Transverse colon (tissue), 4 donors: ENCODE results near the gene FAM98C. TPM values are rescaled to one million over a fixed set of nuclear protein-coding genes. Genes with fewer than 3 reads are reported as not detected.

ENCODE experiments used
- DNase-seq: peaks from one replicate; pipeline ENCODE4 v3.0.0-alpha.2; 2019
- H3K27ac ChIP-seq, 4 donors: fragments of 200-600 bp; sonication (generic); 2 replicates each; pipeline ENCODE4 v1.5.1; 2016 to 2018; ENCODE audit warnings: inconsistent platforms in 4 of 4
- H3K27me3 ChIP-seq: fragments of 200-600 bp; sonication (generic); 2 replicates; pipeline ENCODE4 v1.5.1; 2017; ENCODE audit warnings: inconsistent platforms
- H3K36me3 ChIP-seq, 4 donors: fragments of 200-600 bp; sonication (generic); 2 replicates each; pipeline ENCODE4 v1.5.1; 2017 to 2019; ENCODE audit warnings: inconsistent platforms in 4 of 4
- H3K4me1 ChIP-seq, 4 donors: fragments of 200-600 bp; sonication (generic); 2 replicates each; pipeline ENCODE4 v1.5.1; 2017 to 2020; ENCODE audit warnings: inconsistent platforms in 4 of 4
- H3K4me3 ChIP-seq, 4 donors: fragments of 200-600 bp; sonication (generic); 1 replicate in 1 of 4; 2 replicates in 3 of 4; pipeline versions ENCODE4 v1.5.1 to v1.6.1; 2017 to 2019; ENCODE audit warnings: inconsistent platforms in 4 of 4
- H3K9me3 ChIP-seq, 2 donors: fragments of 200-600 bp; sonication (generic); 2 replicates each; pipeline ENCODE4 v1.5.1; 2017 to 2019; ENCODE audit warnings: inconsistent platforms in 2 of 2
- EP300 ChIP-seq: sonication (generic); formaldehyde crosslinking; IDR thresholded peaks from one replicate; pipeline ENCODE4 v1.6.1; 2017; ENCODE audit warnings: antibody characterized with exemption, low read depth
- POLR2A ChIP-seq: fragments of 450-650 bp; IDR thresholded peaks from one replicate; pipeline ENCODE4 v1.6.1; 2016; ENCODE audit warnings: antibody characterized with exemption, mild to moderate bottlenecking, moderate library complexity
- POLR2AphosphoS5 ChIP-seq, 3 donors: sonication (generic); formaldehyde crosslinking; IDR thresholded peaks; one replicate each; pipeline ENCODE4 v1.6.1; 2016; ENCODE audit warnings: antibody characterized with exemption in 3 of 3
- WGBS, 2 donors: methylation state at CpG; one replicate each; pipeline ENCODE4 v1.1.5; 2018; ENCODE audit warnings: low coverage in 1 of 2; 5-methylcytosine and 5-hydroxymethylcytosine counted together
- in situ Hi-C, 4 donors: fragments of 200-750 bp; cut with MboI; loops; one replicate each; pipeline versions ENCODE4 v1.15.0 to v1.15.1; 2017; ENCODE audit warnings: low sequenced_read_pairs in 3 of 4, low pct_ligation_motif_present in 1 of 4, low pct_unique_long_range_greater_than_20kb in 1 of 4
- intact Hi-C: fragments of 100-400 bp; cut with DNase I; formaldehyde crosslinking; loops from one replicate; pipeline ENCODE4 v1.15.1; 2023; ENCODE audit warnings: low total_unique reads
- total RNA-seq, 4 donors: library from RNA; depleted of rRNA; stranded (reverse); fragments of >200 nt; gene quantifications; one replicate each; pipeline ENCODE4 v1.1.0, GENCODE V29; 2016
- TF ChIP-seq, protein P1 (sequence below), 5 experiments: fragments of 200-600 bp in 3 of 5; fragments of 450-650 bp in 2 of 5; sonication (generic) in 3 of 5; IDR thresholded peaks; 1 replicate in 2 of 5; 2 replicates in 3 of 5; pipeline ENCODE4 v1.5.1; 2016 to 2017; ENCODE audit warnings: antibody characterized with exemption in 5 of 5, inconsistent platforms in 3 of 5, mild to moderate bottlenecking in 2 of 5, moderate library complexity in 1 of 5

Gene FAM98C
- total RNA-seq, 4 donors from 2014 or later: 34.0 to 102 (median 41.2) TPM

DNA sequence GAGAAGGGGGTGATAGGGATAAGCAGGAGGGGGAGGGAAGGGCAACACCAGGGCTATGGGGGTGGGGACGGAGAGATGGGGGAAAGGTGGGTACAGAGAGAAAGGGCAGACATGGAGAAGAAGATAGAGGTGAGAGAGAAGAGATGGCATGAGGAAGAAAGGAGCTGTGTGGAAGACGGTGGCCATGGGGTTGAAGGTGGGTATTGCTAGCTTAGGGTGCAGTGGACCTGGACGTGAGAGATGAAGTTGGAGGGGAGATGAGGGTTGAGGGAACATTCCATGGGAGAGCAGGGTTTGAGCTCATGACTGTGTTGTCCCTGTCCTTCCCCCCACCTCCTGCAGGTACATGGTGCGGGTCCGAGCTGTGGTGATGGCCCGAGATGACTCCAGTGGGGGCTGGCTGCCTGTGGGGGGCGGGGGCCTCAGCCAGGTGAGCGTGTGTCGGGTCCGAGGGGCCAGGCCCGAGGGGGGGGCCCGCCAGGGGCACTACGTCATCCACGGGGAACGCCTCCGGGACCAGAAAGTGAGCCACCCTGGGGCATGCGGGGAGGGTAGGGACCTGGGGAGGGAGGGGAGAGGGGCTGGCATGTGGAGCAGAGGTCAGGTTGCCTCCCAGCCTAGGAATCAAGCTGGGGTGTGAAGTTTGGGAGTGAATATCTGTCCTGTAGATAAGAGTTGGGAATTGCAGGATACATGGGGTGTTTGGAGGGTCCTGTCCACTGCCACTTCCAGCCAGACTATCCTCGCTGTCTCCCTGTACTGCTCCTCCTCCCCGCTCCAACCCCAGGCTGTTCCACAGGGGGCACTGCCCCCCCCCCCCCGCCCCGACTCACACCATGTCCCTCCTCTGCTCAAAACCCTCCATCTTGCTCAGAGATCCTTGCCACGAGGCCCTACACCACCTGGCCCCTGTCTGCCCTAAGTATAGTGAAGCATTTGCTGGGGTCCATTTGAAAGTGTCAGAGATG lies 12.7 kb upstream of the FAM98C start:
- Histone ChIP-seq H3K4me1 (peaks cover 8 to 41% (median 36%) of the 10 kb centered on the region in 4 donors), H3K36me3 (no peaks in the 10 kb centered on the region), H3K27ac (no peak overlapping the region), H3K9me3 (no peaks in the 10 kb centered on the region), H3K4me3 (no peak overlapping the region), H3K27me3 (peaks cover 68% of the 10 kb centered on the region)
- intact Hi-C loops: no loop called here
- 14 to 55% methylated on average over 2 to 22 of the region's 22 CpGs for WGBS, 2 donors
- no peak for TF ChIP-seq POLR2A
- TF ChIP-seq, protein P1, sequence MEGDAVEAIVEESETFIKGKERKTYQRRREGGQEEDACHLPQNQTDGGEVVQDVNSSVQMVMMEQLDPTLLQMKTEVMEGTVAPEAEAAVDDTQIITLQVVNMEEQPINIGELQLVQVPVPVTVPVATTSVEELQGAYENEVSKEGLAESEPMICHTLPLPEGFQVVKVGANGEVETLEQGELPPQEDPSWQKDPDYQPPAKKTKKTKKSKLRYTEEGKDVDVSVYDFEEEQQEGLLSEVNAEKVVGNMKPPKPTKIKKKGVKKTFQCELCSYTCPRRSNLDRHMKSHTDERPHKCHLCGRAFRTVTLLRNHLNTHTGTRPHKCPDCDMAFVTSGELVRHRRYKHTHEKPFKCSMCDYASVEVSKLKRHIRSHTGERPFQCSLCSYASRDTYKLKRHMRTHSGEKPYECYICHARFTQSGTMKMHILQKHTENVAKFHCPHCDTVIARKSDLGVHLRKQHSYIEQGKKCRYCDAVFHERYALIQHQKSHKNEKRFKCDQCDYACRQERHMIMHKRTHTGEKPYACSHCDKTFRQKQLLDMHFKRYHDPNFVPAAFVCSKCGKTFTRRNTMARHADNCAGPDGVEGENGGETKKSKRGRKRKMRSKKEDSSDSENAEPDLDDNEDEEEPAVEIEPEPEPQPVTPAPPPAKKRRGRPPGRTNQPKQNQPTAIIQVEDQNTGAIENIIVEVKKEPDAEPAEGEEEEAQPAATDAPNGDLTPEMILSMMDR (IDR thresholded peaks at IDR 0.05): no peak
- TF ChIP-seq POLR2AphosphoS5 (IDR thresholded peaks at IDR 0.05): no peak
- no peak for TF ChIP-seq EP300
- DNase-seq: no peak
- in situ Hi-C loops: no loop called here

DNA sequence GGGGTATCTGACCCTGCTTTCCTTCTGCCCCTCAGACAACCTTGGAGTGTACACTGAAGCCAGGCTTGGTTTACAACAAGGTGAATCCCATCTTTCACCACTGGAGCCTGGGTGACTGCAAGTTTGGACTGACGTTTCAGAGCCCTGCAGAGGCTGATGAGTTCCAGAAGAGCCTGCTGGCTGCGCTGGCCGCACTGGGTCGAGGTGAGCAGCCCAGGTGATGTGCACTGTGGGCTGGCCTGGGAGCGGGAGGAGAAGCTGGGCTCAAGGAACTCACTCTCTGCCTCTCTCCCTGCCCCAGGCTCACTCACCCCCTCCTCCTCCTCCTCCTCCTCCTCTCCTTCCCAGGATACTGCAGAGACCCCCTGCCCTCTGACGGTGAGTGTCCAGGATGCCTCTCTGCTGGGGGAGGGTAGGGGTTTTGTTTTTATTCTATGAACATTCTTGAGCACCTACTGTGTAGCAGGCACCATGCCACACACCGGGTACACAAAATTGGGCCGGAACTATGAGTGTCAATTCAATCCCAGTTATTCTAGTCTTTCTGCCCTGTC lies 10.9 kb upstream of the FAM98C start:
- peaks cover 2 to 29% (median 27%) of the 10 kb centered on the region in 4 donors for H3K4me1 ChIP-seq
- WGBS, 2 donors: 58 to 76% methylated on average over 3 to 8 of the region's 8 CpGs
- H3K27me3 ChIP-seq: peaks cover 72% of the 10 kb centered on the region
- no peaks in the 10 kb centered on the region for H3K36me3 ChIP-seq
- no peak overlapping the region for H3K4me3 ChIP-seq
- no peak for DNase-seq
- H3K27ac ChIP-seq: no peak overlapping the region
- in situ Hi-C loops (no loop called here), intact Hi-C loops (no loop called here)
- no peaks in the 10 kb centered on the region for H3K9me3 ChIP-seq
- TF ChIP-seq POLR2A (no peak), POLR2AphosphoS5 (IDR thresholded peaks at IDR 0.05) (no peak), EP300 (no peak)
- TF ChIP-seq, protein P1 (IDR thresholded peaks at IDR 0.05): no peak

DNA sequence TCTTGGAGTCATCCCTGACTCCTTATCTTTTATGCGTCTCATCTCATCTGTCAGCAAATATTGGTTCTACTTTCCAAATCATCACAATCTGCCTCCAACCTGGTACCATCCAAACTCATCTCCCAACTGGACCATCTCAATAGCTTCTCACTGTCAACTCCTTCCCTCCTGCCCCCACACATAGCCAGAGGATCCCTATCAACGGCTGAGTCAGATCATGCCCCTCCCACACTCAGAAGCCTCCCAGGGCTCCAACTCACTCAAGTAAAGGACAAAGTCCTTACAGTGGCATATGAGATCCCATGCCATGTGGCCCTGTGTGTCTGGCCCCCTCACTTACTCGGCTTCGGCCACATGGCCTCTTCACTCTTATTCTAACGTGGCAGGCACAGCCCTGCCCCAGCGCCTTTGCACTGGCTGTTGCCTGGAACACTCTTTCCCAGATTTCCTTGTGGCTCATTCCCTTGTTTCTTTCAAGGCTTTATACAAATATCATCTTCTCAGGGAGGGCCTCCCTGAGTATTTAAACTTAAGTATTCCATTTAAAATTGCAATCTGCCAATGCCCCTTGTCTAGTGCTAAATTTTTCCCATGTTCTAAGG lies 10.1 kb upstream of the FAM98C start:
- intact Hi-C loops: no loop called here
- WGBS, 2 donors: 48 to 54% methylated on average over 4 to 6 of the region's 6 CpGs

More for the DNA sequence above, 10.1 kb upstream of the FAM98C start:
- in situ Hi-C loops: no loop called here
- Histone ChIP-seq H3K27me3 (peaks cover 74% of the 10 kb centered on the region), H3K4me3 (no peak overlapping the region), H3K36me3 (no peaks in the 10 kb centered on the region), H3K9me3 (no peaks in the 10 kb centered on the region), H3K4me1 (peaks cover 0 to 21% (median 19%) of the 10 kb centered on the region in 4 donors), H3K27ac (no peak overlapping the region)
- DNase-seq: no peak
- no peak for TF ChIP-seq POLR2A
- TF ChIP-seq, protein P1 (IDR thresholded peaks at IDR 0.05): no peak
- TF ChIP-seq EP300: no peak
- no peak for TF ChIP-seq POLR2AphosphoS5 (IDR thresholded peaks at IDR 0.05)
